Measurements from ENCODE around the gene KIAA0040. TPM values are rescaled to one million over a fixed set of nuclear protein-coding genes. Genes with fewer than 3 reads are reported as not detected.

Gene KIAA0040
- total RNA-seq, 1 donor from 2014 or later: not detected

Other genes with a start within 250 kb of the KIAA0040 start
- gene CACYBP, start 192.8 kb downstream of the KIAA0040 start, total RNA-seq: 107 and 128 TPM in 2 replicates
- gene MRPS14, start 169.4 kb downstream of the KIAA0040 start, total RNA-seq: 17.7 and 19.1 TPM in 2 replicates
- gene TNN, start 124.9 kb downstream of the KIAA0040 start, total RNA-seq: not detected in 2 replicates